ENCODE data around the gene ERI3. TPM values are rescaled to one million over a fixed set of nuclear protein-coding genes. Genes with fewer than 3 reads are reported as not detected.

Gene ERI3
- total RNA-seq, 1 experiment from 2014 or later: 74.2 TPM

- Histone ChIP-seq H3K9ac (ENCODE audit: low read length) (no peak overlapping the region), H3K4me2 (ENCODE audit: low read length) (no peak overlapping the region), H3K27me3 (ENCODE audit: insufficient read depth, low read length) (no peaks in the 10 kb centered on the region), H3K4me3 (replicated peaks in 1 of 2; ENCODE audit: low read depth in 1 of 2, low read length in 2 of 2) (no peak overlapping the region), H3K79me2 (ENCODE audit: insufficient read depth, low read length) (no peaks in the 10 kb centered on the region), H3K36me3 (ENCODE audit: control insufficient read depth in 1 of 2, insufficient read depth in 2 of 2, low read length in 2 of 2) (no peaks in the 10 kb centered on the region), H3K9me3 (ENCODE audit: control insufficient read depth in 1 of 2, insufficient read depth in 1 of 2, low read depth in 1 of 2, low read length in 2 of 2) (no peaks in the 10 kb centered on the region), H3K27ac (ENCODE audit: low read depth, low read length) (no peak overlapping the region), H2AFZ (ENCODE audit: low read depth, low read length, poor library complexity, severe bottlenecking) (no peak overlapping the region), H3K9me2 (ENCODE audit: insufficient read depth) (no peaks in the 10 kb centered on the region), H3K4me1 (ENCODE audit: control insufficient read depth in 1 of 2, insufficient read depth in 2 of 2, low read length in 2 of 2) (no peaks in the 10 kb centered on the region), H4K20me1 (ENCODE audit: insufficient read depth) (no peaks in the 10 kb centered on the region)
- TF ChIP-seq CTCF (IDR thresholded peaks at IDR 0.05 in 2 of 3, conservative IDR thresholded peaks at IDR 0.05 in 1 of 3; ENCODE audit: borderline replicate concordance in 1 of 3, insufficient read depth in 1 of 3, low read depth in 2 of 3, low read length in 2 of 3): peak; percentile 80 to 86 (median 80)
- TF ChIP-seq SRF (IDR thresholded peaks at IDR 0.05; ENCODE audit: low read depth): no peak
- TF ChIP-seq FOSL1 (IDR thresholded peaks at IDR 0.05; ENCODE audit: low read depth): no peak
- peak; percentile 90 for TF ChIP-seq RAD21 (IDR thresholded peaks at IDR 0.05; ENCODE audit: low read depth)
- TF ChIP-seq, protein P1, sequence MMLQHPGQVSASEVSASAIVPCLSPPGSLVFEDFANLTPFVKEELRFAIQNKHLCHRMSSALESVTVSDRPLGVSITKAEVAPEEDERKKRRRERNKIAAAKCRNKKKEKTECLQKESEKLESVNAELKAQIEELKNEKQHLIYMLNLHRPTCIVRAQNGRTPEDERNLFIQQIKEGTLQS (IDR thresholded peaks at IDR 0.05): no peak
- TF ChIP-seq ZFX (IDR thresholded peaks at IDR 0.05): no peak
- intact Hi-C loops (cut with micrococcal nuclease): loop anchor here (1.0 kb wide), 2 partner anchors 217 to 274 kb away; no protein-coding TSS in a partner anchor
- POLR2A ChIA-PET: interaction anchor here (0.7 kb wide), 1 partner anchor 275 kb away, joined by 3 read pairs; no protein-coding TSS in a partner anchor
- ATAC-seq (peak; percentile 88), DNase-seq (ENCODE audit: low read depth, low spot score) (peak; percentile 32)
- RAD21 ChIA-PET (ENCODE audit: low non-redundant PET in 1 of 2, low total read pairs in 2 of 2, uncharacterized antibody in 2 of 2, unreplicated experiment in 2 of 2): interaction anchor here (0.7 to 2.8 kb wide), 7 partner anchors 210 to 330 kb away, joined by 3 to 24 read pairs (median 6); no protein-coding TSS in a partner anchor
- CTCF ChIA-PET: interaction anchor here (0.6 to 5.2 kb wide), 20 partner anchors 9 to 293 kb away, joined by 3 to 96 read pairs (median 4); no protein-coding TSS in a partner anchor
- BruUV-seq (replicated peaks): no TSS peak
These were observed 23.1 kb upstream of the ERI3 start for GRCh38 chr1:44377925-44378784.

Measured in HCT116 (cell line).